AML-193 (cell line): Measurements from ENCODE around the gene FOXN3.

Source experiments
- DNase-seq, 2 experiments: peaks; one replicate each; lab custom pipeline; 2025; lab: John Stamatoyannopoulos, UW

FOXN3 gene

DNA sequence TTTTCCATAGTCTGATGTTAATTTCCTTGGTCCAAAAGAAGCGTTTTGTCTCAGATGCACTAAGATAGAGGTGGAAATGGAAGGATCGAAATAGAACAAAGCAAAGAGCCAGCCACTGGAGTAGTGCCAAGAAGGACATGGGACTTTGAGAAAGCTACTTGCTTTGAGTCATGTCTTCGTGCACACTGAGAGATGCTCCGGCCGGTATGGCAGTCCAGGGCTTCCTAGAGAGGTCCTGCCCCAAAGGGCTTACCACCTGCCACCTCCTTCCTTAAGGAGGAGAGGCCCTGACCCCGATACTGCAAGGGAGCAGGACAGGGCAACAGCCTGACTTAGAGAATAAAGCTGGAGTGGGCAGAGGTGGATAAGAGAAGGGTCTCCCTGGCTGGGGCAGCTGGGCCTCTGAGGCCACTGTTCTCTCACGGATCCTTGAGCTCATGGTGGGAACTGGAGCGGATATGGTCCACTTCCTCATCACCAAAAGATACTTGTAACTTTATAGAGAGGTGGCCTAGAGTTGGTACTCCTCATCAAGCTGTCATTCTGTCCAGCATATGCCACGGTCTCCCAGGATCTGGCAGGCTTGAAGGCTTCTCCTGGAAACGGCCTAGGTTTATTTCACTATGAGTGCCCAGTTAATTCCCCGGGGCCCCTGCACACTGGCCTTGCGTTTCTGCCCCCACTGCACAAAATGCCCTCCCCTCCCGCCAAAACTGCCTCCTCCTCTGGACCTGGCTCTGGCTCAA, 57.4 kb downstream of the FOXN3 start:
- no peak for DNase-seq

DNA sequence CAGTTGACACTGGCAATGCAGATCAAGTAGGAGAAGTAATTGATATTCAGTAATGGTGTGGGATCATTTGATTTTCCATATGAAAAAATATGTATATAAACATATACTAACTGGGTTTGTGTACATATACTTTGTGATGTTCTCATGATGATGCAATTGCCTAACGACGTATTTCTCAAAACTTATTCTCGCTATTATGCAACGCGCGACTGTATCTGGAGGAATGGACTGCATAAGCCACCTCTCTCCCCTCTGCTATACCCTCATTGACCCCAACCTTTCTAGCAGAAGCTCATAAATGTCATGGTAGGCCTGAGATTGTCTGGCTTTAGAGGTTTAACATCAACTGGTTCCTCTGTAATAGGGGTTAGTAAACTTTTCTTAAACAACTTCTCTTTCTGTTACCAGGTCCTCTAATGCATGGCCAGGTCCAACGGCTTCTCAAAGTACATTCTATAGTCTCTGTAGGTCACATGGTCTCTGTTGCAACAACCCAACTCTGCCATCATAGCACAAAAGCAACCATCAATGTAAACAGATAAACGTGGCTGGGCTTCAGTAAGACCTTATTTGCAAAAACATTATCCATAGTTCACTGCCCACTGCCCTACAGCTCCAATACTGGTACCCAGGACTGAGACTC, 59.3 kb downstream of the FOXN3 start:
- DNase-seq = no peak

DNA sequence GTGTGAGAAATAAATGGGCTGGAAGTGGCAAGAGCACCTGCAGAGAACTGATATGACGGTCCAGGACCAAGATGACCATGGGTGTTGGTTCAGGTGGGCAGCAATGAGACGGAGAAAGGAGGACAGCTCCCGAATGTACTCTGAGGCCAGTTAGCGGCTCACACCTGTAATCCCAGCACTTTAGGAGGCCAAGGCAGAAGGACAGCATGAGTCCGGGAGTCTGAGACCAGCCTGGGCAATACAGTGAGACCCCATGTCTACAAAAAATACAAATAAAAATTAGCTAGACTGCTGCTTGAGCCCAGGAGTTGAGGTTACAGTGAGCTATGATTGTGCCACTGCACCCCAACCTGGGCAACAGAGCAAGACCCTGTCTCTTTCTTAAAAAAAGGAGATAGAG, 60.1 kb downstream of the FOXN3 start:
- no peak for DNase-seq

- no peak for DNase-seq
Observed at GRCh38 chr14:89356496-89356895, 60.5 kb downstream of the FOXN3 start.

GRCh38 chr14:89353766-89354113, 63.3 kb downstream of the FOXN3 start:
- DNase-seq = no peak

DNA sequence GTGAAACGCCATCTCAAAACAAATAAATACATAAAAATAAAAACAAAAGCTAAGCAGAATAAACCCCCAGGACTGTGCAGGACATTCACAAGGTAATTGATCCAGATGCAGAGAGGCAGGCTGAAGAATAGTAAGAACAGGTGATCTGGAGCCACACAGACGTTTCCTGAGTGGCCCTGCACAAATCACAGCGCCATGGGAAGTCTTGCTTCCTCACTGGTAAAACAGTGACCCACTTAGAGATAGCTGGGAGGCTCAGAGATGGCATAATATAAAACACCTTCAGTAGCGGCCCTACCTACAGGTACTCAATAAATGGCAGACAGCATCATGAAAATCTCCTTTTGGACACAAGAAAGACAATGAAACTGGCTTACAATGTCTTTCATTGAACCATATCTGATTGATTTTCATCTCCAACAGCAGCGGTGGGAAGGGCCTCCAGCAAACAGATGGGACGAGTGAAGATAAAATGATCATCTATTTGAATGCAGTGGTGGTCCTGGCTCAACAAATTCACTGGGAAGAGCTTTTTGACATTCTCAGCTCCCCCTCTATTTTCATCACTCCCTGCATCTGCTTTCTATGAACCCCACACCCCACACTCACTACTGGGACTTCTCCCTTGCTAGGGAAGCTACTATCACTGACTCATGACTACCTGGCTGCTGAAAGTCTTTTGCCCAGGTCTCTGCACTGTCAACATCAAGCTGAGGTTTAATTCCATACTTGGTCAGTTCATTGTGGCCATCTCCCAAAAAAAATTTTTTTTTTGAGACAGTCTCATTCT, 63.9 kb downstream of the FOXN3 start:
- DNase-seq = no peak

GRCh38 chr14:89351516-89352404, 65.3 kb downstream of the FOXN3 start:
- DNase-seq = peak in 1 of 2 experiments; percentile 19

GRCh38 chr14:89351221-89351515, 65.9 kb downstream of the FOXN3 start:
- no peak for DNase-seq

GRCh38 chr14:89350152-89350551, 66.9 kb downstream of the FOXN3 start:
- no peak for DNase-seq

DNA sequence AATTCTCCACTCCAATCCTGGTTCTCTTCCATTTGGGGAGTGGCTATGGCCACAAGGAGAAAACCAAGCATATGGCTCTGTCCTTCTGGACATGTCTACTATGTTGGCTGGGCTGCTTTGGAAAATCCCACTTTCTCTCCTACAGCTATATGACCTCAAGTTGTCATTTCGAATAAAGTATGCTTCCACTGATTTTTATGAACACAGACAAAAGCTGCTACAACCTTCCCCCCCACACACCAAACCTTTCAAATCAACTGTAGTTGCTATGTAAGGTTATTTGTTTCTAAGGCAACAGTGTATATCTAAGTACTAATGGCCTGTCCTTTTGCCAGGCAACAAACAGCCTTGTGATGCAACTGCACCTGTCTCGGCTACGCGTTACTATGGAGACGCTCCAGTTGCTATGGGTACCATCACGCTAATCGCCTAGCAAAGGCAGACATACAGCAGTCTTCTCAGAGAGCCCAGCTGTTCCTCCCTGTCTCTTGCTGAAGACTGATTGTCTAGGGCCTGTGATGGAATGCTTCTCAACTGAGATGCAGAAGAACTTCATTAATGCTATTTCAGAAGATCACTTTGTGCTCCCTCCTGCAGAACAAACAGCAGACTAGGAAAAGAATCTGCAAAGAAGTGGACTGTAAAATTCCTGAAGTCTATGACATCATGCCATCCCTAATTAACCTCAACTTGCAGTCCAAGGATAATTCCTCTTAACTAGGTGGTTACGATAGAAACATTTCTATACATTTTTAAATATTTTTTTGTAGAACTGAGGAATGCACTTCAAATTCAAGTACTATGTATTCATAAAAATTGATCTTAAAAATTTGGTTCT, 67.6 kb downstream of the FOXN3 start:
- DNase-seq = no peak

GRCh38 chr14:89348722-89349121, 68.3 kb downstream of the FOXN3 start:
- no peak for DNase-seq

- DNase-seq = no peak
Observed at GRCh38 chr14:89347885-89348284, 69.1 kb downstream of the FOXN3 start.

- no peak for DNase-seq
Observed at GRCh38 chr14:89344920-89345254, 72.1 kb downstream of the FOXN3 start.

DNA sequence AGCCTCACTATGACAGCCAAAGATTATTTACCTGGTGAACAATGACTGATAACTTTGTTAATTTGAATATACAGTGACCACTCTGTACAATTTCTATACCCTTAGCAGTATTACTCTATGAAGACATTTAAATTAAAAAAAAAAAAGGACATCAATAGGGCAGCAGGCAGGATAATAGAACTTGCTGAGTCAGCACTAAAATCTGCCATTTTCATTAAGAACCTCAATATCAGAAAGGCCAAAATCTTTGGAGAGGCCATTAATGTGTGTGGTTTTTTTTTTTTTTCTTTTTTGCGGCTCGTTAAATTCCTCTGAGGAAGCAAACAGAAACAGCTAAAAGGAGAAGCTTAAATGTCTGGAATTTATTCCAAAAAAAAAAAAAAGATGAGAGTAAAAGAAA, 73.7 kb downstream of the FOXN3 start:
- DNase-seq = no peak

- no peak for DNase-seq
Observed at GRCh38 chr14:89342049-89342448, 75.0 kb downstream of the FOXN3 start.

GRCh38 chr14:89340200-89341181, 76.5 kb downstream of the FOXN3 start:
- DNase-seq = no peak

- DNase-seq = no peak
Observed at GRCh38 chr14:89339579-89339978, 77.5 kb downstream of the FOXN3 start.

DNA sequence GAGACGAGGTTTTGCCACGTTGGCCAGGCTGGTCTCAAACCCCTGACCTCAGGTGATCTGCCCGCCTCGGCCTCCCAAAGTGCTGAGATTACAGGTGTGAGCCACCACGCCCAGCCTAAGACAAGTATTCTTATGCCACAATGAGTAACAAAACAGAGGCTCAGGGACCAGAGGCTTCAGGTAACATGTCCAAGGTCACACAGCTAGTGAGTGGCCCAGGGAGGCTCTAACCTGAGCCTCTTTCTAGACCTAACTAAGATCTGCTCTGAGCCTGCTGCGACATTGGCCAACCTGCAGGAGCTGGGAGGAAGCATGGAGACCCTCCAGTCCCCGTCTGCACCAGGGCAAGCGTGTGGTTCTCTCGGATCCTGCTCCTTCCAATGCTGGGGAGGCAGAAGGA, 77.9 kb downstream of the FOXN3 start:
- no peak for DNase-seq

- DNase-seq = no peak
Observed at GRCh38 chr14:89336338-89336737, 80.7 kb downstream of the FOXN3 start.

DNA sequence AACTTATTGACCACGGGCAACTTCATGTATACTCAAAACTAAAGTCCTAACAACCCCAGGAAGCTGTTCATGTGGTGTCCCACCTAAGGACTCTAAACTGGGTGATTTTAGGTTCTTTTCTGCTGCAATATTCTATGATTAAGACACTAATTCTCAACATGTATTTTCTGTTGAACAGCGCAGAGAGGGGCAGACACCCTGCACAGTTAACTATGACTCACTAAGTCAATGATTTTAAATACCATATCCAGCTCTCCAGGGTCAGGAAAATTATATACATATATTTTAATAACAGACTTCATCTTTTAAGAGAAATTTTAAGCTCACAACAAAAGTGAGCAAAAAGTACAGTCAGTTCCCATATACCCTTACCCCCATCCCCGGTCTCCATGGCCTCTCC, 85.0 kb downstream of the FOXN3 start:
- DNase-seq = no peak
